Hematopoietic multipotent progenitor cell treated with erythropoietin and hydrocortisone succinate and interleukin-3 and kit ligand, for 15 days (in vitro differentiated cells): ENCODE results near the gene TMEM245.

Experiments used
- DNase-seq: peaks from one replicate; pipeline ENCODE4 v3.0.0-alpha.2; 2015; ENCODE audit warnings: low spot score

Gene TMEM245

GRCh38 chr9:109101202-109101595, 18.5 kb downstream of the TMEM245 start:
- no peak for DNase-seq

GRCh38 chr9:109100543-109101201, 19.1 kb downstream of the TMEM245 start:
- no peak for DNase-seq

- no peak for DNase-seq
These were observed 20.8 kb downstream of the TMEM245 start for GRCh38 chr9:109098960-109099308.

- DNase-seq = peak; percentile 73
These were observed 21.4 kb downstream of the TMEM245 start for GRCh38 chr9:109098171-109098959.

- DNase-seq = no peak
These were observed 22.6 kb downstream of the TMEM245 start for GRCh38 chr9:109097146-109097545.

GRCh38 chr9:109095321-109095720, 24.4 kb downstream of the TMEM245 start:
- no peak for DNase-seq

- no peak for DNase-seq
These were observed 25.5 kb downstream of the TMEM245 start for GRCh38 chr9:109094268-109094667.

- DNase-seq = no peak
These were observed 27.2 kb downstream of the TMEM245 start for GRCh38 chr9:109092587-109092986.

GRCh38 chr9:109092051-109092580, 27.6 kb downstream of the TMEM245 start:
- no peak for DNase-seq

GRCh38 chr9:109088221-109088620, 31.5 kb downstream of the TMEM245 start:
- no peak for DNase-seq

- DNase-seq = no peak
These were observed 32.0 kb downstream of the TMEM245 start for GRCh38 chr9:109087795-109088194.

GRCh38 chr9:109086221-109086620, 33.5 kb downstream of the TMEM245 start:
- no peak for DNase-seq

- no peak for DNase-seq
These were observed 34.2 kb downstream of the TMEM245 start for GRCh38 chr9:109085510-109085909.

GRCh38 chr9:109083813-109084405, 35.8 kb downstream of the TMEM245 start:
- DNase-seq = no peak

GRCh38 chr9:109083141-109083540, 36.6 kb downstream of the TMEM245 start:
- no peak for DNase-seq

GRCh38 chr9:109082091-109082620, 37.6 kb downstream of the TMEM245 start:
- DNase-seq = no peak

GRCh38 chr9:109074236-109074889, 45.4 kb downstream of the TMEM245 start:
- DNase-seq = no peak

- no peak for DNase-seq
These were observed 46.8 kb downstream of the TMEM245 start for GRCh38 chr9:109072821-109073435.

- no peak for DNase-seq
These were observed 47.5 kb downstream of the TMEM245 start for GRCh38 chr9:109072133-109072692.

GRCh38 chr9:109068764-109069163, 51.0 kb downstream of the TMEM245 start:
- DNase-seq = no peak

- DNase-seq = no peak
These were observed 54.6 kb downstream of the TMEM245 start for GRCh38 chr9:109064963-109065702.
